NCI-H1048 (cell line): ENCODE measurements around the gene NEGR1.

Experiments
- DNase-seq: peaks from one replicate; lab custom pipeline; 2025; lab: John Stamatoyannopoulos, UW

The NEGR1 gene

DNA sequence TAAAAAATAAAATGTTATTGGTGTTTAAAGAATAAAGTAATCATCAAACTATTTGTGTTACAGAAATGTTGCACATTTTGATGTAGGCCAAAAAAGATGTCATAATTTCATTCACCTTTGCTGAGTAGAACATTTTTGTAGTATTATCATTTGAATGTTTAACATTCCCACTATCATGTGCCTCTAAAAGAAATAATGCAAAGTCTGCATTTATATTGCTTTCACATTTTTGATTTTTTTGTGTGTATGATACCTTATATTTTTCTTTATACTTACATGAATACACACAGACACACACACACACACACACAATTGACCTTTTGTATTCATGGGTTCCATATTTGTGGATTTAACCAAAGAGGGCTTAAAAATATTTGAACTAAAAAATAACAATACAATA is 657.3 kb downstream of the NEGR1 start:
- no peak for DNase-seq

DNA sequence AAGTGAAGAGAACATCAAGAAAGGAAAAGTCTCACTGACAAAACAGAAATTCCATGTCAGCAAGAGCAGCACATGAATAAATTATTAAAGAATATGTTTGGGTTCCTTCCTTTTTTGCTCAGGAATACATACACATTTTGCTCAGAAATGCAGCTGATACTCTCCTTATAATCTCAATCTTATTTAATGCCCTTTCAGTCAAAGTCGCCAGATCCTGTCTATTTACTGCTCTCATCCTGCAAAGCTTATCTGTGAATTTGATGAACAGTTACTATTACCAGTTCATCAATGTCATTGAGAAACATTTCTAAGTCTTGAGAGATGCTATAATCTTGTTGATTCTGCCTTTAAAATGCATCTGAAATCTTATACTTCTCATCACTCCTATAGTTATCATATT is 658.5 kb downstream of the NEGR1 start:
- DNase-seq = no peak

GRCh38 chr1:71621785-71622184 is 660.6 kb downstream of the NEGR1 start:
- DNase-seq = no peak

- DNase-seq = no peak
Observed at GRCh38 chr1:71618766-71619530, 663.4 kb downstream of the NEGR1 start.

- no peak for DNase-seq
Observed at GRCh38 chr1:71618191-71618590, 664.1 kb downstream of the NEGR1 start.

- DNase-seq = no peak
Observed at GRCh38 chr1:71610476-71610875, 671.9 kb downstream of the NEGR1 start.

DNA sequence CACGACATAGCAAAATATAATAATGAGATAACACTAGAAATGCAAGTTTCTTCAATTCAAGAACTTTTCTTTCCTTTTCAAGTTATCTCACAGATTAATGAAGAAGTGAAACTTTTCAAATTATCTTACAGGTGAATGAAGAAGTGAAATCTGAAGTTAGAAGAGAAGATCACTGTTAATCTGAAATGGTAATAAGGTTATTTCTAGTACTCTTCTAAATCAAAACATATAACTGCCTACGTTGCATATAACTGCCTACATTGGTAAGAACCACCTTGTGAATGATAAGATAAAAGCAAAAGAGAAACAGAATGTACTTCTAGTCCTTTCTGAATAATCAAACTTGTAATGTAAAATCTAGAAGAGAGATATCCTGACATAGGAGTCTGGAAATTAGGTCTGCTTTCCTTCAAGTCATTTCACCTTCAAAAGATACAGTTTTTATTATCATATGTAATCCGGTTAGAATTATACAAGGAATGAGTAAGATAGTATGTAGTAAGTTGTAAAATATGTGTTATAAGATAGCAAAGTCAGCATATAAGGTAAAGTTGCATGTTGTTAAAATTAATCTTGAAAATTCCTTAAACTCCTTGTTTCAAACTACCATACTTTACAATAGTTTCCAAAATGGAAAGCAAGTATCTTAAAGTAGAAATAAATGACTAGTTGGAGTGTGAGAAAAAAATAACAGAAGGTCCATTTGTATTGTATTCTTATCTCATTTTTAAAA is 679.1 kb downstream of the NEGR1 start:
- DNase-seq = no peak

- DNase-seq = no peak
Observed at GRCh38 chr1:71600023-71600422, 682.3 kb downstream of the NEGR1 start.

GRCh38 chr1:71599306-71599705 is 683.0 kb downstream of the NEGR1 start:
- DNase-seq = no peak

- DNase-seq = no peak
Observed at GRCh38 chr1:71593523-71593922, 688.8 kb downstream of the NEGR1 start.

- DNase-seq = no peak
Observed at GRCh38 chr1:71592646-71593274, 689.6 kb downstream of the NEGR1 start.

DNA sequence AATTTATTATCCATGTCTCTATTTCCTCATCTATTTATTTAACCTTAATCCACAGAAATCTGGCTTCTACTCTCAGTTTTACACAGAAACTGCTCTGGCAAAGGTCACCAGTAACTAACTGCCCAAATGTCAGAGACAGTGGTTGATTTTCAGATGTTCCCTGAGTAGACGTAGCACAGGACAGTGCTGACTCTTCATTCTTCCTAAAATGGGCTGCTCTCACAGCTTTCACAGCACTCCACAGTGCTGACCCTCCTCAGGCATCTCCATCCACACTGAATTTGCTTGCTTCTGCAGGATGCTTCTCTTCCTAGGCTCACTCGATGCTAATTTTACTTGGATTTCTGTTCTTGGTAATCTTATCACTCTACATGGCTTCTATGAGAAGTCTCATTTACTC is 693.3 kb downstream of the NEGR1 start:
- no peak for DNase-seq

DNA sequence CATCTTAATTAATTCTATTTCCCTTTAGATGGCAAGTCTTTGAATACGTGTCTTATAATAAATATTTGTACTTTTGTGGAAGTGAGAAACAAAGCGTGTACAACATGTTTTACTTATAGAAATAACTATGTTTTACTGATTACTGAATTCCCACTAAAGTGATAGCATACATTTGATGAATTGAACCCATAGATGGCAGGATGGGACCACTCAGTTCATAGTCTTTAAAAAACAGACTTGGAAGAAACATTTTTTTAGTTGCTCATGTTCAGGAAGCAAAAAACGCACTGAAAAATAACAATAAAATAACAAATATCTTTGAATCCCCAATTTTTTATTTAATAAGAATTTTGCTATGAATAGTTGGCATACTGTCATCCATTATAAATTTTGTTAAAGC is 694.4 kb downstream of the NEGR1 start:
- no peak for DNase-seq

- DNase-seq = no peak
Observed at GRCh38 chr1:71586030-71586429, 696.3 kb downstream of the NEGR1 start.

DNA sequence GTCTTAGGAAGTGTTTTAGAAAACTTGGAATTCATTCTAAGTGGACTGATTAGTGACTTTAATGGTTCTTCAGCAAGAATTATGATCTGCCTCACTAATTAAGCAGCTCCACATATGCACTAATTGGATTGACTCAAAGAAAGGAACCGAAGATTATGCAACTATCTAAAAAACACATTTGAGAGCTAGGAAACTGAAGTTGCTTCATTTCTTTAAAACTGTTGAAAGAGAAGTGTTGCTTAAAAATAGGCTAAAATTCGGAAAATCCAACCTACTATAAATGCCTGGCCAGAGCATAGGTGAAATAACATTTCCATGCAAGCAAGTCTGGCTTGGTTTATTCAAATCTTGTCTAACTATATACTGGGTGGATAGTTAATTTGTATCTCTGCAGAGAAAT is 698.6 kb downstream of the NEGR1 start:
- no peak for DNase-seq

- no peak for DNase-seq
Observed at GRCh38 chr1:71582673-71583072, 699.7 kb downstream of the NEGR1 start.

DNA sequence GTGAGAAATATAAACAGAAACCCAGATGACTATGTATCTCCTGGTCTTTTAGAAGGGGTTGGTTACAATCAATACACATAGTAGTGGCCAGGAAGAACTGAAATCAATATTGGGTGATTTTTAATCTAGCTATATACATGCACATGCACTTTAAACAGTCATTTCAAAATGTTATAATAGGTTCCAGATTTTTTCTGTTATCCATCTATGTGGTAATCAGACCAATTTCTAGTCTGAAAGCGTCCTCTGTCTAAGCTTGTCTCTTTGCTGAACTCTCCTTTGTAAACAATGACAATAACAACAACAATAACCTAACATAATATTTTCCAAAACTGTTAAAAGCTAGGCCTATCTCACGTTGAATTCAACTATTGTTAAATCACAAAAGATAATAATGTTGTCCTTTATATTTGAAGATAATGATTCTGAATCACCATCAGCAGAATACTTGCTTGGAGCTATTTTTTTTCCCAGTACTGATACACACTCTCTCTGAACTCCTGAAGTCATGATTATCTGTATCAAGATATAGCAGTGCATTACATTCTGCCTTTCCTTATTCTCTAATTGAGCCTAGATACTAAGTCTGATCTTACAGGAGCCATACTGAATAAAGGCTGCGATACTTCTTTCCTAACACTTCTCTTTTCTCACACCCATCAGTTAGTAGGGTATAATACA is 704.7 kb downstream of the NEGR1 start:
- DNase-seq = no peak

GRCh38 chr1:71572038-71572437 is 710.3 kb downstream of the NEGR1 start:
- no peak for DNase-seq

DNA sequence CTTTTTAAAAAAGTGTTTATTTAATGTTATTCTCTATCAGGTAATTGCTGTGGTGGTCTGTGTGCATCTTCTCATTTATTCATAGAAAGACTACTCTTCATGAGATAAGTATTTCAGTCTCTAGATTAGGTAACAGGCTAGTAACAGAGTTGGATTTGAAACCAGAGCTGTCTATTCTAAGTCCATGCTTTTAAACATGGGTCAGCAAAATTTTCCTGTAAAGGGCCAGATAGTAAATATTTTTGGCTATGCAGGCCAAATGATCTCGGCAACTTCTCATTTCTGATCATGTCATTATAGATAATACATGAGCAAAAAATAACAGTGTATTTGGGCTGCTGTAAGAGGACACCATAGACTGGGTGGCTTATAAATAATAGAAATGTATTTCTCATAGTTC is 715.9 kb downstream of the NEGR1 start:
- no peak for DNase-seq

GRCh38 chr1:71565831-71566230 is 716.5 kb downstream of the NEGR1 start:
- DNase-seq = no peak

- no peak for DNase-seq
Observed at GRCh38 chr1:71565262-71565661, 717.1 kb downstream of the NEGR1 start.

- no peak for DNase-seq
Observed at GRCh38 chr1:71562298-71562697, 720.0 kb downstream of the NEGR1 start.

- no peak for DNase-seq
Observed at GRCh38 chr1:71561729-71562128, 720.6 kb downstream of the NEGR1 start.
